PC-3 (cell line): Measurements from ENCODE around the gene GRM1.

Source experiments
- EZH2phosphoT487 ChIP-seq: fragments of 300-600 bp; sonication (generic); IDR thresholded peaks from 2 replicates; pipeline ENCODE4 v1.6.1; 2018; ENCODE audit warnings: mild to moderate bottlenecking, antibody characterized with exemption, low read length, borderline replicate concordance
- TF ChIP-seq, protein P1 (sequence below): fragments of 300-600 bp; sonication (generic); conservative IDR thresholded peaks from 2 replicates; pipeline ENCODE4 v1.5.1; 2017; ENCODE audit warnings: antibody characterized with exemption, low read depth, mild to moderate bottlenecking, low read length

DNA sequence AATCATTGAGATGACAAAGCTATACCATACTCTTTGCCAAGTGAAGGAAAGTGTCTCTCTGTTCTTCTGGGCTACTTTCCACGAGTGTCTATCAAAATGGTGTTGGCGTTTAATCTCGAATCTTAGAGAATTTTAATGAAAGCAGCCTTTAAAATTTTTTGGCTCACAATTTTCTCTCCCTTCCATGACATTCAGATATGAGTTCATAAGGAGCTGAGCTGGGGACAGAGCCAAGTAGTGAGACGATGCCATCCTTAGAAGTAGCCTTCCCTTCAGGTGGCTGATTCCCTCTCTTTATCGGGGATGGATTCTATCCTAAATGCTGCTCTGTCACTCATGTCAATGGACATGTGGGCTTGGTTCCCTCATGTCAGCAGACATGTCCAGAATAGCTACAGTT lies 132.8 kb downstream of the GRM1 start:
- no peak for TF ChIP-seq EZH2phosphoT487
- TF ChIP-seq, protein P1, sequence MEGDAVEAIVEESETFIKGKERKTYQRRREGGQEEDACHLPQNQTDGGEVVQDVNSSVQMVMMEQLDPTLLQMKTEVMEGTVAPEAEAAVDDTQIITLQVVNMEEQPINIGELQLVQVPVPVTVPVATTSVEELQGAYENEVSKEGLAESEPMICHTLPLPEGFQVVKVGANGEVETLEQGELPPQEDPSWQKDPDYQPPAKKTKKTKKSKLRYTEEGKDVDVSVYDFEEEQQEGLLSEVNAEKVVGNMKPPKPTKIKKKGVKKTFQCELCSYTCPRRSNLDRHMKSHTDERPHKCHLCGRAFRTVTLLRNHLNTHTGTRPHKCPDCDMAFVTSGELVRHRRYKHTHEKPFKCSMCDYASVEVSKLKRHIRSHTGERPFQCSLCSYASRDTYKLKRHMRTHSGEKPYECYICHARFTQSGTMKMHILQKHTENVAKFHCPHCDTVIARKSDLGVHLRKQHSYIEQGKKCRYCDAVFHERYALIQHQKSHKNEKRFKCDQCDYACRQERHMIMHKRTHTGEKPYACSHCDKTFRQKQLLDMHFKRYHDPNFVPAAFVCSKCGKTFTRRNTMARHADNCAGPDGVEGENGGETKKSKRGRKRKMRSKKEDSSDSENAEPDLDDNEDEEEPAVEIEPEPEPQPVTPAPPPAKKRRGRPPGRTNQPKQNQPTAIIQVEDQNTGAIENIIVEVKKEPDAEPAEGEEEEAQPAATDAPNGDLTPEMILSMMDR = no peak
